Nephron progenitor cell (in vitro differentiated cells): ENCODE data around the gene CRYBG2.
"Not testable (repeated sequence)": the region's sequence is repeated elsewhere in the genome, so short reads cannot be mapped to it uniquely, and the experiment has no call there.

Experiments used
- DNase-seq: peaks from one replicate; pipeline ENCODE4 v3.0.0; 2021
- H3K27ac Mint-ChIP-seq: 2 replicates; pipeline ENCODE4 v1.8.0; 2021; ENCODE audit warnings: mild to moderate bottlenecking, moderate library complexity, mixed read lengths
- H3K27me3 Mint-ChIP-seq: 2 replicates; pipeline ENCODE4 v1.8.0; 2021; ENCODE audit warnings: mild to moderate bottlenecking, low read depth, mixed read lengths; ENCODE audit not compliant: poor library complexity
- H3K36me3 Mint-ChIP-seq: 2 replicates; pipeline ENCODE4 v1.8.0; 2021; ENCODE audit warnings: low read depth, mixed read lengths
- H3K4me1 Mint-ChIP-seq: 2 replicates; pipeline ENCODE4 v1.8.0; 2021; ENCODE audit warnings: mixed read lengths
- H3K4me3 Mint-ChIP-seq: 2 replicates; pipeline ENCODE4 v1.8.0; 2021; ENCODE audit warnings: mild to moderate bottlenecking, moderate library complexity, mixed read lengths
- H3K9me3 Mint-ChIP-seq: 2 replicates; pipeline ENCODE4 v1.8.0; 2021; ENCODE audit warnings: mild to moderate bottlenecking, moderate library complexity, mixed read lengths
- TF ChIP-seq, protein P1 (sequence below): fragments of 200-600 bp; sonication (generic); IDR thresholded peaks from 2 replicates; pipeline ENCODE4 v1.5.0; 2021; ENCODE audit warnings: antibody characterized with exemption

CRYBG2 gene

DNA sequence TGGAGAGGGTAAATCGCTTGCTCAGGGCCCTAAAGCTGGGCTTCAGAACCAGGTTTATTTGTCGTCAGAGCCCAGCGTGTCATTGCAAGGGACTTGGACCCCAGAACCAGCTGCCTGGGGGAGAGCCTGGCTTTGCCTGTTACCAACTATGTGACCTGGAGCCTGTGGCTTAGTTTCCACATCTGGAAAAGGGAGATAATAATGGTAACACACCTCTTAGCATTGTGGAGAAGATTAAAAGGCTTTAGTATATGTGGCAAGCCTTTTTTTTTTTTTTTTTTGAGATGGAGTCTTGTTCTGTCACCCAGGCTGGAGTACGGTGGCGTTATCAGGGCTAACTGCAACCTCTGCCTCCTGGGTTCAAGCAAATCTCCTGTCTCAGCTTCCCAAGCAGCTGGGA is 23.7 kb downstream of the CRYBG2 start:
- H3K4me3 Mint-ChIP-seq, result no peak overlapping the region
- DNase-seq, result no peak
- H3K4me1 Mint-ChIP-seq, result peaks cover 6% of the 10 kb centered on the region
- H3K36me3 Mint-ChIP-seq, result no peaks in the 10 kb centered on the region
- H3K9me3 Mint-ChIP-seq, result no peaks in the 10 kb centered on the region
- H3K27ac Mint-ChIP-seq, result no peak overlapping the region
- TF ChIP-seq, protein P1, sequence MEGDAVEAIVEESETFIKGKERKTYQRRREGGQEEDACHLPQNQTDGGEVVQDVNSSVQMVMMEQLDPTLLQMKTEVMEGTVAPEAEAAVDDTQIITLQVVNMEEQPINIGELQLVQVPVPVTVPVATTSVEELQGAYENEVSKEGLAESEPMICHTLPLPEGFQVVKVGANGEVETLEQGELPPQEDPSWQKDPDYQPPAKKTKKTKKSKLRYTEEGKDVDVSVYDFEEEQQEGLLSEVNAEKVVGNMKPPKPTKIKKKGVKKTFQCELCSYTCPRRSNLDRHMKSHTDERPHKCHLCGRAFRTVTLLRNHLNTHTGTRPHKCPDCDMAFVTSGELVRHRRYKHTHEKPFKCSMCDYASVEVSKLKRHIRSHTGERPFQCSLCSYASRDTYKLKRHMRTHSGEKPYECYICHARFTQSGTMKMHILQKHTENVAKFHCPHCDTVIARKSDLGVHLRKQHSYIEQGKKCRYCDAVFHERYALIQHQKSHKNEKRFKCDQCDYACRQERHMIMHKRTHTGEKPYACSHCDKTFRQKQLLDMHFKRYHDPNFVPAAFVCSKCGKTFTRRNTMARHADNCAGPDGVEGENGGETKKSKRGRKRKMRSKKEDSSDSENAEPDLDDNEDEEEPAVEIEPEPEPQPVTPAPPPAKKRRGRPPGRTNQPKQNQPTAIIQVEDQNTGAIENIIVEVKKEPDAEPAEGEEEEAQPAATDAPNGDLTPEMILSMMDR, result no peak
- peaks cover 16% of the 10 kb centered on the region for H3K27me3 Mint-ChIP-seq

DNA sequence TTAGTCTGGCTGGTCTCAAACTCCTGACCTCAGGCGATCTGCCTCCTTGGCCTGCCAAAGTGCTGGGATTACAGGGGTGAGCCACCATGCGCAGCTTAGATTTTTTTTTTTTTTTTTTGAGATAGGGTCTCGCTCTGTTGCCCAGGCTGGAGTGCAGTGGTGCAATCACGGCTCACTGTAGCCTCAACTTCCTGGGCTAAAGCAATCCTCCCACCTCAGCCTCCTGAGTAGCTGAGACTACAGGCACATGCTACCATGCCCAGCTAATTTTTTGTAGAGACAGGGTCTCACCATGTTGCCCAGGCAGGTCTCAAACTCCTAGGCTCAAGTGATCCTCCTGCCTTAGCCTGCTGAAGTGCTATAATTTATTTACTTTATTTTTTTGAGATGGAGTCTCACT is 24.6 kb downstream of the CRYBG2 start:
- H3K36me3 Mint-ChIP-seq, H3K4me3 Mint-ChIP-seq, H3K27me3 Mint-ChIP-seq, H3K27ac Mint-ChIP-seq, H3K9me3 Mint-ChIP-seq, DNase-seq, H3K4me1 Mint-ChIP-seq: not testable (repeated sequence)

DNA sequence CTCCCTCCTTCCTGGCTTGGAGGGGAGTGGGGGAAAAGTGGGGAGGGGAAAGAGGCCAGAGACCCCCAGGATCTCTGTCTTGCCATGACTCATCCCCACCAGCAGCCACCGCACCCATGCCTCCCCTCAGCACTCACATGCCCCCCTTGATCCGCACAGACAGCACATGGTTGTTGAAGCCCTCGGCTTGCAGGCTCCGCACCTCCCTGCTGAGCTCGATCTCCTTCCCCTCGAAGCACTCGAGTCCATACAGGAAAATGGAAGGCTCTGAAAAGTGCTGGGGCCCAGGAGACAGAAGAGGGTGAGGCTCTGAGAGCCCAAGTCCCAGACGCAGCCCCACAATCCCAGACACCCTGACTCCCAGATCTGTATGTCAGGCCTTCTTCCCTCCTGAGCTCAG is 25.3 kb downstream of the CRYBG2 start:
- no peak for DNase-seq
- Mint-ChIP-seq H3K4me3 (no peak overlapping the region), H3K27me3 (peaks cover 5% of the 10 kb centered on the region), H3K27ac (no peak overlapping the region), H3K4me1 (no peaks in the 10 kb centered on the region), H3K36me3 (no peaks in the 10 kb centered on the region), H3K9me3 (no peaks in the 10 kb centered on the region)
- TF ChIP-seq, protein P1, result no peak

DNA sequence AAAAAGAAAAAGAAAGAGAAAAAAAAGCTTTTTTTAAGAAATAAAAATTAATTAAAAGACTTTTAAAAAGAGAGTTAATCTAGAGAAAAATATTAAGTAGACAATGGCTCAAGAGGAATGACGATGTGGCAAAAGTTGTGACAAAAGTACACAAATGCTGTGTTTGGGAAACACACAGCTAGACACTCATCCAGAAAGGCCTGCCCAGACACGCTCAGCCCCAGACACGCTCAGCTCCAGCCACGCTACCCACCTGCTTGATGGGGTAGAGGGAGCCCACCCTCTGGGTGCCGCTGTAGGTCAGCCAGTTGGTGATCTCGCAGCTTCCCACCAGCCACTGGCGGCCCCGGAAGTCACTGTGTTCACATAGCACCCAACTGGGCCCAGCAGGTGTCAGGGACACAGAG is 26.0 kb downstream of the CRYBG2 start:
- TF ChIP-seq, protein P1, result no peak
- no peaks in the 10 kb centered on the region for H3K9me3 Mint-ChIP-seq
- H3K36me3 Mint-ChIP-seq, result no peaks in the 10 kb centered on the region
- H3K27ac Mint-ChIP-seq, result no peak overlapping the region
- no peak overlapping the region for H3K4me3 Mint-ChIP-seq
- DNase-seq, result no peak
- no peaks in the 10 kb centered on the region for H3K4me1 Mint-ChIP-seq
- peaks cover 5% of the 10 kb centered on the region for H3K27me3 Mint-ChIP-seq

DNA sequence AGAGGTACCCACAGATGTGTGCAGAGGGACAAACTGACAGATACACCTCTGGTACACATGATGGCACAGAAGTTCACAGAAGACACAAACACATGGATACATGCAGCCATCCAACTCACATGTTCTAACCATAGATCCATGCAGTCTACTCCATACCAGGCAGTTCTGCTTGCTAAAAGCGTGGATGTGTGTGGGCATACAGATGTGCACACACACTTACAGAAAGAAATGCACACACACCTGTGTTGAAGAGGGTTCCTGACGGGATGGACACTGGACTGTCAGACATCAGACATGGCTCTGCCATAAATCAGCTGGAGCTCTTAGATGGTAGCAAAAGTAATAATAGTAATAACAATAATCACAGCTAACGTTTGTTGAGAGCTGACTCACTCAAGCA is 29.4 kb downstream of the CRYBG2 start:
- no peak for DNase-seq
- no peaks in the 10 kb centered on the region for H3K36me3 Mint-ChIP-seq
- no peaks in the 10 kb centered on the region for H3K27me3 Mint-ChIP-seq
- peaks cover 15% of the 10 kb centered on the region for H3K4me1 Mint-ChIP-seq
- H3K27ac Mint-ChIP-seq, result no peak overlapping the region
- no peak overlapping the region for H3K4me3 Mint-ChIP-seq
- no peaks in the 10 kb centered on the region for H3K9me3 Mint-ChIP-seq
- TF ChIP-seq, protein P1, result no peak

DNA sequence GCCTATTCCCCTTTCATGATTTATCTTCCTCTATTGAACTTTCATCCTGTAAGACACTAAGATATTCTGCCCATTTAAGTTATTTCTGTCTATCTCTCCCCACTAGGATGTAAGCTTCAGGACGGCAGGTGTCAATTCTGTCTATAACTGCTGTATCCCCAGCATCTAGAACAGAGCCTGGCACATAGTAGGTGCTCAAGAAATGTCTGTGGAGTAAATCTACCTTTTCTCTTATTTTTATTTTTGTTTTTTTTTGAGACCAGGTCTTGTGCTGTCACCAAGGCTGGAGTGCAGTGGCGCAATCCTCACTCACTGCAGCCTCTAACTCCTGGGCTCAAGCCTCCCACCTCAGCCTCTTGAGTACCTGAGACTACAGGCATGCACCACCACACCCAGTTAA is 30.5 kb downstream of the CRYBG2 start:
- Mint-ChIP-seq H3K9me3 (no peaks in the 10 kb centered on the region), H3K36me3 (no peaks in the 10 kb centered on the region), H3K4me3 (no peak overlapping the region), H3K4me1 (peaks cover 26% of the 10 kb centered on the region), H3K27ac (no peak overlapping the region), H3K27me3 (no peaks in the 10 kb centered on the region)
- DNase-seq, result no peak
- TF ChIP-seq, protein P1, result no peak

DNA sequence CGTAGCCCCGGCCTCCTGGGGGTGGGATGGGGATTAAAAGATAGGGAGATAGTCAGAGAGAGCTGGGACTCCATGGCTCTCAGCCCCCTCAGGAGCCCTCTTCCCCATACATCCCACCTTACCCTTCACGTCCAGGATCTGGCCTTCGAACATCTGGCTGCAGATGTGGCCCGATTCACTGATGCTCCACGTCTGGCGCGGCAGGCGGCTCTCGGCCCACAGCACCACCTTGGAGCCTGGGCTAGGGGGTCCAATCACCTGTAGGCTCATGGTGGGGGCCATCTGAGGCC is 31.9 kb downstream of the CRYBG2 start:
- Mint-ChIP-seq H3K27ac (no peak overlapping the region), H3K4me3 (no peak overlapping the region), H3K27me3 (no peaks in the 10 kb centered on the region), H3K4me1 (peaks cover 40% of the 10 kb centered on the region), H3K9me3 (no peaks in the 10 kb centered on the region), H3K36me3 (no peaks in the 10 kb centered on the region)
- no peak for DNase-seq
- TF ChIP-seq, protein P1, result no peak
